ENCODE measurements around the gene MUC5AC. TPM values are rescaled to one million over a fixed set of nuclear protein-coding genes. Genes with fewer than 3 reads are reported as not detected.
"Not testable (repeated sequence)": the region's sequence is repeated elsewhere in the genome, so short reads cannot be mapped to it uniquely, and the experiment has no call there.

Gene MUC5AC
- total and polyA plus RNA-seq, 2 of the 13 experiments (the other 11 are each of a cell fraction or from before 2014, with no cell fraction given) = under 0.01 TPM; not detected in 1

DNA sequence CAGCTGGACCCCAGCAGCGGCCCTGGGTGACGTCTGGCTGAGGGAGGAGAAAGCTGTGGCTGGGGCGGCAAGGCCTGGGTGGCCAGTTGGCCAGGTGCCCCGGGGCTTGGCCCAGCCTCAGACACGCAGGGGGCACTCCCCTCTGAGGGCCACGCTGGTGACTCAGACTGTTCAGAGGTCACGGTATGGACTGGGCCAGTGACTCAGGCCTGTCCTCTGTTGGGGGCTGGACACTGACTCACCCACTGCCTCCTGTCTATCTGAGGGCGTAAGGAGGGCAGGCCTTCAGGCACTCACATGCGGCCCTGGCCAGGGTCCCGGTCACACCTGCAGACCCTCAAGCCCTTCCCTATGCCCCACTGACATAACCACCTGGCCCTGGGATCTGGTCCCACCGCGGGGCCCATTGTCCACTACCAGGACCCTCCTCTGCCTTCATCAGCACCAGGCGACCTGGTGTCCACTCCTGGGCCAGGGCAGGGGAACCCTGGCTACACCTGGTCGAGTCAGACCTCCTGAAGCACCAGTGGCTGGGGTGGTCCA lies 3.7 kb upstream of the MUC5AC start (continued):
- TF ChIP-seq, protein P1, sequence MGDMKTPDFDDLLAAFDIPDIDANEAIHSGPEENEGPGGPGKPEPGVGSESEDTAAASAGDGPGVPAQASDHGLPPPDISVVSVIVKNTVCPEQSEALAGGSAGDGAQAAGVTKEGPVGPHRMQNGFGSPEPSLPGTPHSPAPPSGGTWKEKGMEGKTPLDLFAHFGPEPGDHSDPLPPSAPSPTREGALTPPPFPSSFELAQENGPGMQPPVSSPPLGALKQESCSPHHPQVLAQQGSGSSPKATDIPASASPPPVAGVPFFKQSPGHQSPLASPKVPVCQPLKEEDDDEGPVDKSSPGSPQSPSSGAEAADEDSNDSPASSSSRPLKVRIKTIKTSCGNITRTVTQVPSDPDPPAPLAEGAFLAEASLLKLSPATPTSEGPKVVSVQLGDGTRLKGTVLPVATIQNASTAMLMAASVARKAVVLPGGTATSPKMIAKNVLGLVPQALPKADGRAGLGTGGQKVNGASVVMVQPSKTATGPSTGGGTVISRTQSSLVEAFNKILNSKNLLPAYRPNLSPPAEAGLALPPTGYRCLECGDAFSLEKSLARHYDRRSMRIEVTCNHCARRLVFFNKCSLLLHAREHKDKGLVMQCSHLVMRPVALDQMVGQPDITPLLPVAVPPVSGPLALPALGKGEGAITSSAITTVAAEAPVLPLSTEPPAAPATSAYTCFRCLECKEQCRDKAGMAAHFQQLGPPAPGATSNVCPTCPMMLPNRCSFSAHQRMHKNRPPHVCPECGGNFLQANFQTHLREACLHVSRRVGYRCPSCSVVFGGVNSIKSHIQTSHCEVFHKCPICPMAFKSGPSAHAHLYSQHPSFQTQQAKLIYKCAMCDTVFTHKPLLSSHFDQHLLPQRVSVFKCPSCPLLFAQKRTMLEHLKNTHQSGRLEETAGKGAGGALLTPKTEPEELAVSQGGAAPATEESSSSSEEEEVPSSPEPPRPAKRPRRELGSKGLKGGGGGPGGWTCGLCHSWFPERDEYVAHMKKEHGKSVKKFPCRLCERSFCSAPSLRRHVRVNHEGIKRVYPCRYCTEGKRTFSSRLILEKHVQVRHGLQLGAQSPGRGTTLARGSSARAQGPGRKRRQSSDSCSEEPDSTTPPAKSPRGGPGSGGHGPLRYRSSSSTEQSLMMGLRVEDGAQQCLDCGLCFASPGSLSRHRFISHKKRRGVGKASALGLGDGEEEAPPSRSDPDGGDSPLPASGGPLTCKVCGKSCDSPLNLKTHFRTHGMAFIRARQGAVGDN (CRISPR knock-in tag; IDR thresholded peaks at IDR 0.05) = peak; percentile 57
- TF ChIP-seq, protein P2, sequence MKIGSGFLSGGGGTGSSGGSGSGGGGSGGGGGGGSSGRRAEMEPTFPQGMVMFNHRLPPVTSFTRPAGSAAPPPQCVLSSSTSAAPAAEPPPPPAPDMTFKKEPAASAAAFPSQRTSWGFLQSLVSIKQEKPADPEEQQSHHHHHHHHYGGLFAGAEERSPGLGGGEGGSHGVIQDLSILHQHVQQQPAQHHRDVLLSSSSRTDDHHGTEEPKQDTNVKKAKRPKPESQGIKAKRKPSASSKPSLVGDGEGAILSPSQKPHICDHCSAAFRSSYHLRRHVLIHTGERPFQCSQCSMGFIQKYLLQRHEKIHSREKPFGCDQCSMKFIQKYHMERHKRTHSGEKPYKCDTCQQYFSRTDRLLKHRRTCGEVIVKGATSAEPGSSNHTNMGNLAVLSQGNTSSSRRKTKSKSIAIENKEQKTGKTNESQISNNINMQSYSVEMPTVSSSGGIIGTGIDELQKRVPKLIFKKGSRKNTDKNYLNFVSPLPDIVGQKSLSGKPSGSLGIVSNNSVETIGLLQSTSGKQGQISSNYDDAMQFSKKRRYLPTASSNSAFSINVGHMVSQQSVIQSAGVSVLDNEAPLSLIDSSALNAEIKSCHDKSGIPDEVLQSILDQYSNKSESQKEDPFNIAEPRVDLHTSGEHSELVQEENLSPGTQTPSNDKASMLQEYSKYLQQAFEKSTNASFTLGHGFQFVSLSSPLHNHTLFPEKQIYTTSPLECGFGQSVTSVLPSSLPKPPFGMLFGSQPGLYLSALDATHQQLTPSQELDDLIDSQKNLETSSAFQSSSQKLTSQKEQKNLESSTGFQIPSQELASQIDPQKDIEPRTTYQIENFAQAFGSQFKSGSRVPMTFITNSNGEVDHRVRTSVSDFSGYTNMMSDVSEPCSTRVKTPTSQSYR (CRISPR knock-in tag; IDR thresholded peaks at IDR 0.05; ENCODE audit: borderline replicate concordance) = peak; percentile 26; the same call in 1 of the 2 replicates
- TF ChIP-seq ZNF317 (CRISPR knock-in tag; IDR thresholded peaks at IDR 0.05) = no peak
- no peak for TF ChIP-seq MTA3 (CRISPR knock-in tag; IDR thresholded peaks at IDR 0.05)
- peak; percentile 50; the same call in 1 of the 2 replicates for TF ChIP-seq PPARG (CRISPR knock-in tag; conservative IDR thresholded peaks at IDR 0.05)
- no peak for TF ChIP-seq HES4 (CRISPR knock-in tag; IDR thresholded peaks at IDR 0.05; ENCODE audit: borderline replicate concordance)
- no peak; the same call in 1 of the 2 replicates for TF ChIP-seq HNF4G (IDR thresholded peaks at IDR 0.05; ENCODE audit: borderline replicate concordance, low read depth, low read length)
- peak; percentile 64; the same call in 1 of the 2 replicates for TF ChIP-seq HNF4G (CRISPR knock-in tag; IDR thresholded peaks at IDR 0.05; ENCODE audit: borderline replicate concordance, low read depth)
- no peak for TF ChIP-seq NCOR1 (IDR thresholded peaks at IDR 0.05; ENCODE audit: borderline replicate concordance, low read length)
- no peak for TF ChIP-seq NPAS2 (CRISPR knock-in tag; IDR thresholded peaks at IDR 0.05; ENCODE audit: borderline replicate concordance)

DNA sequence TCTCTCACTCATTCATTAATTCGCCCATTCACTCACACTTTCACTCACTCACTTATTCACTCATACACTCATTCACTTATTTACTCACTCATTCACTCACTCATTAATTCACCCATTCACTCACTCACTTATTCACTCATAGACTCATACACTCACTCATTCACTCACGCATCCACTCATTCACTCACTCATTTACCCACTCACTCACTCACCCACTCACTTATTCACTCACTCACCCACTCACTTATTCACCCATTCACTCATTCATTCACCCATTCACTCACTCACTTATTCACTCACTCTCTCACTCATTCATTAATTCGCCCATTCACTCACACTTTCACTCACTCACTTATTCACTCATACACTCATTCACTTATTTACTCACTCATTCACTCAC lies 3.1 kb upstream of the MUC5AC start:
- H4K20me1 ChIP-seq (ENCODE audit: insufficient read depth, low read length); ATAC-seq; H3K4me3 ChIP-seq (replicated peaks in 1 of 3; ENCODE audit: insufficient read depth in 1 of 3, low read depth in 2 of 3, low read length in 3 of 3); H3K9ac ChIP-seq (ENCODE audit: insufficient read depth, low read depth, low read length); CTCF ChIA-PET (ENCODE audit: low intra/inter-chr PET ratio, low total read pairs); in situ Hi-C loops (cut with HindIII; ENCODE audit: extremely low pct_ligation_motif_present, low pct_unique_long_range_greater_than_20kb); DNase-seq (ENCODE audit: low spot score); FAIRE-seq; H3K9me3 ChIP-seq (ENCODE audit: low read length); POLR2A ChIA-PET; BruUV-seq (replicated peaks); H2AFZ ChIP-seq (ENCODE audit: low read length); H3K27ac ChIP-seq (ENCODE audit: extremely low read length, insufficient read depth, low read length); H3K79me2 ChIP-seq (ENCODE audit: insufficient read depth, low read length); intact Hi-C loops (cut with micrococcal nuclease; ENCODE audit: unreplicated experiment); H3K4me2 ChIP-seq (ENCODE audit: low read depth, low read length); H3K36me3 ChIP-seq (replicated peaks in 1 of 2; ENCODE audit: control insufficient read depth in 1 of 2, insufficient read depth in 2 of 2, low read length in 2 of 2): not testable (repeated sequence)
- H3K27me3 ChIP-seq (ENCODE audit: control insufficient read depth in 1 of 2, insufficient read depth in 2 of 2, low read length in 2 of 2) = peaks cover 22 to 60% of the 10 kb centered on the region in 2 experiments; a peak in 4 of 5 replicates
- peaks cover 29% of the 10 kb centered on the region for H3K4me1 ChIP-seq (ENCODE audit: insufficient read depth, low read length)
- WGBS (ENCODE audit: low lambda C conversion rate) = no CpG with 5 or more reads among the region's 3 CpGs

All from HepG2 (cell line).